ENCODE results near the gene CRYBG1. TPM values are rescaled to one million over a fixed set of nuclear protein-coding genes. Genes with fewer than 3 reads are reported as not detected.

Gene CRYBG1
- total RNA-seq, 1 donor from 2014 or later, result 10.2 TPM

DNA sequence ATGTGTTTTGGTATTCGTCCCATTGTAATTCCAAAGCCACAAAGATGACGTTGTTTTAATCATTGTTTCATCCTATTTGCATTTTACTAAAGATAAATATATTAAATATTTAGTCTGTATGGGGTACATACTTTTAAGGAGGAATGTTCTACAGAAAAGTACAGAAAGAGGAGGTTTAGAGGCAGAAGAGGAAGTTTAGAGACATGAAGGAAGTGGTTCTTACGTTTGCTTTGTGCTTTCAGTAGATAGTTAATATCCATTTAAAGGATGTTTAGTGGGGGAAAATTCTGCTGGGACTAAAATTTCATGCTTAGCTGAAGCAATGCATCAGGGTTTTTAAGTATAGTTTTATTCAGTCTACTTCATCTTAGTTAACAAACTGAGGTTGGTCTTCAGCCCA is 116.6 kb downstream of the CRYBG1 start:
- intact Hi-C loops (cut with micrococcal nuclease), result no loop called here
- no peak overlapping the region for H3K27ac Mint-ChIP-seq
- no peaks in the 10 kb centered on the region for H3K36me3 Mint-ChIP-seq (ENCODE audit: low read depth)
- no peaks in the 10 kb centered on the region for H3K4me1 Mint-ChIP-seq (ENCODE audit: low read depth)
- H3K27me3 Mint-ChIP-seq (ENCODE audit: insufficient read depth), result peaks cover 5% of the 10 kb centered on the region
- H3K9me3 Mint-ChIP-seq, result no peaks in the 10 kb centered on the region
- no peak for DNase-seq (ENCODE audit: low spot score)
- H3K4me3 Mint-ChIP-seq, result no peak overlapping the region

DNA sequence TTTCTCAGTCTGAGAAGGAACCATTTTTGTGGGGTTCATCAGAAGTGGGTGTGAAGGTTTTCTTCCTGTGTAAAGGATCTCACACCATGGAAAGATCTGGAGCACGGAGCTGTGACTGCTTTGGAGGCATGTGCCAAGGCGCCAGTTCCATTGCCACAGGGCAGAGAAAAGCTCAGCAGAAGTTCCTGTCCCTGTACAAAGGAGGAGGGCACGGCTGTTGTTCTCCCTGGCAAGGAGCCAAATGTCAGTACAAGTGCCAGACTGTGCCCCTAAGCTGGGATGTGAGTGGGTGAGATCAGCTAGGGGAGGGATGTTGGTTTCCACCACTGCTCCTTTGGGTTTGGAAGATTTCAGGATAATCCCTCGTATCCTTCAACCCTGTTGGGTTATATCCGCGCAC is 117.3 kb downstream of the CRYBG1 start:
- no peak overlapping the region for H3K4me3 Mint-ChIP-seq
- intact Hi-C loops (cut with micrococcal nuclease), result no loop called here
- H3K4me1 Mint-ChIP-seq (ENCODE audit: low read depth), result no peaks in the 10 kb centered on the region
- peaks cover 5% of the 10 kb centered on the region for H3K27me3 Mint-ChIP-seq (ENCODE audit: insufficient read depth)
- DNase-seq (ENCODE audit: low spot score), result no peak
- H3K9me3 Mint-ChIP-seq, result no peaks in the 10 kb centered on the region
- H3K36me3 Mint-ChIP-seq (ENCODE audit: low read depth), result no peaks in the 10 kb centered on the region
- no peak overlapping the region for H3K27ac Mint-ChIP-seq

DNA sequence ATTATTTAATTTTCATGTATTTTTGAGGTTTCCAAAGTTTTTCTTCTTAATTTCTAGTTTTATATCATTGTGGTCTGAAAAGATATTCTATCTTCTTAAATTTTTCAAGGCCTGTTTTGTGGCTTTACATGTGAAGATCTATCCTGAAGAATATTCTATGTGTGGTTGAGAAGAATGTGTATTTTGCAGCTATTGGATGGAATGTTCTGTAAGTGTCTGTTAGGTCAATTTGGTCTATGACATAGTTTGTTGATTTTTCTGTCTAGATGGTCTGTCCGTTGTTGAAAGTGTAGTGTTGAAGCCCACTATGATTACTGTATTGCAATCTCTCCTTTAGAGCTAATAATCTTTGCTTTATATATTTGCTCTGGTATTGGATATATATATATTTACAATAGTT is 125.7 kb downstream of the CRYBG1 start:
- no peak overlapping the region for H3K4me3 Mint-ChIP-seq
- H3K9me3 Mint-ChIP-seq, result no peaks in the 10 kb centered on the region
- peaks cover 9% of the 10 kb centered on the region for H3K27me3 Mint-ChIP-seq (ENCODE audit: insufficient read depth)
- H3K36me3 Mint-ChIP-seq (ENCODE audit: low read depth), result no peaks in the 10 kb centered on the region
- H3K4me1 Mint-ChIP-seq (ENCODE audit: low read depth), result no peaks in the 10 kb centered on the region
- no peak for DNase-seq (ENCODE audit: low spot score)
- intact Hi-C loops (cut with micrococcal nuclease), result no loop called here
- no peak overlapping the region for H3K27ac Mint-ChIP-seq

DNA sequence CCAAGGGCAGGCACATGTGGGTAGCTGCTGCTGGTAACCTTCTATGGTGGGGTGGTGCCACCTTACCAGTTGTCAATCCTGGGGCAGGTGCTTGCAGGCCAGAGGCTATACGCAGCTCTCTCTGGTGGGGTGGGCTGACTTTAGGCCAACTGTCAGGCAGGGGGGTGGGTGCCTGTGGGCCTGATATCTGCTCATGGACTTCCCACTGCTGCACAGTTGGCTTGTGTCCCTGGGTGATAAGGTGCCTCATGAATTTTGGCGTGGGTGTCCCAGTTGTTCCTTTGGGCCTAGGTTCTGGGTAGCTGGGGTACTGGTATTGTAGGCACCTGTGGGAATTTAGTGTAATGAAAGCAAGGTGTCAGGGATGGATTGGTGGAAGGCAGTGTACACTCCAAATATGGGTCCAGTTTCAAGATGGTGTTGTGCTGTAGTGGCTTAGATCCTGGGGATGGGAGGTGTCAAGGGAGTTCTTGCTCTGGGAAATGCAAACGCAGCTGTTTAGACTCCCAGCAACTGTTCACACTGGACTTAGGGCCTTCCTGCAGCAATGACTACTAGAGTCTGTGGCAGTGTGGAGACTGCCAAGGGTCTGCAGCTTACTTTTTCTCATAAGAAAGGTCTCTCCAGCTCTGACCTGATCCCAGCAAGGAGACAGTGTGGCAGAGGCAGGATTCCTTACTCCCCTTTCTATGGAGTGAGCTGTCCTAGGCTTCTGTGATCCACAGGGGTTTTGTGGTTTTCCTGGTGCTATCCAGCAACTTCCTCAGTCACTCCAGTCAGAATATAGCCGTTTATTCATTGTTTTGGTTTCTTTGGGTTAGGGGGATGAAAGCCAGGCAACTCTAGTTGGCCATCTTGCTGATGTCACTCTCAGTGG is 128.2 kb downstream of the CRYBG1 start:
- no peak overlapping the region for H3K27ac Mint-ChIP-seq
- H3K27me3 Mint-ChIP-seq (ENCODE audit: insufficient read depth), result peaks cover 9% of the 10 kb centered on the region
- intact Hi-C loops (cut with micrococcal nuclease), result no loop called here
- no peaks in the 10 kb centered on the region for H3K4me1 Mint-ChIP-seq (ENCODE audit: low read depth)
- no peaks in the 10 kb centered on the region for H3K9me3 Mint-ChIP-seq
- H3K4me3 Mint-ChIP-seq, result no peak overlapping the region
- no peak for DNase-seq (ENCODE audit: low spot score)
- no peaks in the 10 kb centered on the region for H3K36me3 Mint-ChIP-seq (ENCODE audit: low read depth)

DNA sequence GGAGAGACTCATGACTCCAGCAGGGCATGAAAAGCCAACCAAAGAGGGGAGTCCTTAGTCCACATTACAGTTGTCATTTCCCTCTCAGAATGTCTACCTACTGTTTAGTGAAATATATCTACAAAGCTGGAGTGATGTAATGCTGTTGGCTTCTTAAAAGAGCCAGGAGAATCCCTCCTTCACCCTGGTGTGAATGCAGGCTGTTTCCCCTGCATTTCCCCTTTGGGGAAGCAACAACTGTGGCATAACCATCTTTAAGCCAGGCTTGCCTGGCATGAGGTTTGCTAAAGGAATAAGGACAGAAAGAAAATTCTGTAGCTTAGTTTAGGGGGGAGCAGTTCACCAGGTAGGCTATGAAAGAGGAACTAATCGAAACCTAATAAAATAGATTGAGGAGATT is 129.5 kb downstream of the CRYBG1 start:
- H3K36me3 Mint-ChIP-seq (ENCODE audit: low read depth), result no peaks in the 10 kb centered on the region
- H3K4me3 Mint-ChIP-seq, result no peak overlapping the region
- H3K27ac Mint-ChIP-seq, result no peak overlapping the region
- no peaks in the 10 kb centered on the region for H3K9me3 Mint-ChIP-seq
- no peak for DNase-seq (ENCODE audit: low spot score)
- H3K4me1 Mint-ChIP-seq (ENCODE audit: low read depth), result no peaks in the 10 kb centered on the region
- intact Hi-C loops (cut with micrococcal nuclease), result no loop called here
- H3K27me3 Mint-ChIP-seq (ENCODE audit: insufficient read depth), result peaks cover 11% of the 10 kb centered on the region

DNA sequence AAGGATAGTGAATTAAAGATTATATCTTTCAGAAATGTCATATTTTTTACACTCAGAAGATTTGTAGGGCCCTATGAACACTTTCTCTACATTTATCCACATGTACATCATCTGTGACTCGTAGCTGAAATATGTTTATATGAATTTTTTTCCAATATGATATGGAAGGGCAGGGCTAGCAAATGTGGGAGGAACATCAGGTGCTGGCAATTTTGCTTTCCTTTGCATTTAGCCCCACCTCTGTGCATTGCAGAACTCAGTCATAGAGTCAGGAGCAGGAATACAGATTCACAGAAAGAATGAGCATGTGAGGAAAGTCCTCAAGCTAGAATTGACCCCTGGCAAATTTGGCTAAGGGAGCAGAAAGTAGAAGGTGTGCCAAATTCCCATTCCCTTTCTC is 129.9 kb downstream of the CRYBG1 start:
- Mint-ChIP-seq H3K4me1 (ENCODE audit: low read depth) (no peaks in the 10 kb centered on the region), H3K4me3 (no peak overlapping the region), H3K27me3 (ENCODE audit: insufficient read depth) (peaks cover 12% of the 10 kb centered on the region), H3K36me3 (ENCODE audit: low read depth) (no peaks in the 10 kb centered on the region), H3K9me3 (no peaks in the 10 kb centered on the region), H3K27ac (no peak overlapping the region)
- no peak for DNase-seq (ENCODE audit: low spot score)
- intact Hi-C loops (cut with micrococcal nuclease), result no loop called here

DNA sequence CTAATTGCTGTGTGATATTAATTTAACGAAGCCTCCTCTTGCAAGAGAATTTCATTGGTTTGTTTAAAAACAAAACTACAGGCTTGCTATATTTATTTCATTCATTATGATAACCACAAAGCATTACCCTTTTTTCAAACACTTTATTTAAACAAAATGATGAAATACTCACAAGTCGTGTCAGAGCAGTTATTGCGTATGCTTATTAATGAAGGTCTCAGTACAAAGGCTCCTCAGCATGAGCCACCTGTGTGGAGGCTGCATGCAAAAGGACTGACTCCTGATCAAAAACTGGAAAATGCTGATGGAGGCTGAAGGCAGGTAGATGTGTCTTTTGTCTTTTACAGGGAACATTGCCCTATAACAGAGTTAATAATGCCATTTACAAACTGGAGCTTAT is 130.5 kb downstream of the CRYBG1 start:
- Mint-ChIP-seq H3K4me3 (no peak overlapping the region), H3K9me3 (no peaks in the 10 kb centered on the region), H3K27me3 (ENCODE audit: insufficient read depth) (peaks cover 10% of the 10 kb centered on the region), H3K36me3 (ENCODE audit: low read depth) (no peaks in the 10 kb centered on the region), H3K27ac (no peak overlapping the region), H3K4me1 (ENCODE audit: low read depth) (no peaks in the 10 kb centered on the region)
- intact Hi-C loops (cut with micrococcal nuclease), result no loop called here
- no peak for DNase-seq (ENCODE audit: low spot score)

DNA sequence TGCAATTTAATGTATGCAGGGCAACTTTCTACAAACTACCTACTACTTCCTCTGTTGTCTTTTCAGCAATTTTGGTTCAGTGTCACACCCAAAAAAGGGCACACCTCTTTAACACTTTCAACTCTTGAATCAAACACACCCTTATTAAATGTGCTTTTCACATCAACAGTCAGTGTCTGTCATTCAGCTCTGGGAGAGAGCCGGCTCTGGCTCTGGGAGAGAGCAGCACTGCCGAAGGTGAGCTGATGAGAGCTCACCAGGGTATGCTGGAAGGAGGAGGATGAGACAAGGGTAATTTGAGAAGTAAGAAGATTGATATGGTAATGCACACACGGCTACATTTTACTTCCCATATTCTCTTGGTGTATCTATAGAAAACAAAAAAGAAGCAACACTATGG is 134.5 kb downstream of the CRYBG1 start:
- no peaks in the 10 kb centered on the region for H3K9me3 Mint-ChIP-seq
- no peaks in the 10 kb centered on the region for H3K4me1 Mint-ChIP-seq (ENCODE audit: low read depth)
- H3K27ac Mint-ChIP-seq, result no peak overlapping the region
- H3K4me3 Mint-ChIP-seq, result no peak overlapping the region
- H3K27me3 Mint-ChIP-seq (ENCODE audit: insufficient read depth), result peaks cover 11% of the 10 kb centered on the region
- no peak for DNase-seq (ENCODE audit: low spot score)
- H3K36me3 Mint-ChIP-seq (ENCODE audit: low read depth), result no peaks in the 10 kb centered on the region
- intact Hi-C loops (cut with micrococcal nuclease), result no loop called here

DNA sequence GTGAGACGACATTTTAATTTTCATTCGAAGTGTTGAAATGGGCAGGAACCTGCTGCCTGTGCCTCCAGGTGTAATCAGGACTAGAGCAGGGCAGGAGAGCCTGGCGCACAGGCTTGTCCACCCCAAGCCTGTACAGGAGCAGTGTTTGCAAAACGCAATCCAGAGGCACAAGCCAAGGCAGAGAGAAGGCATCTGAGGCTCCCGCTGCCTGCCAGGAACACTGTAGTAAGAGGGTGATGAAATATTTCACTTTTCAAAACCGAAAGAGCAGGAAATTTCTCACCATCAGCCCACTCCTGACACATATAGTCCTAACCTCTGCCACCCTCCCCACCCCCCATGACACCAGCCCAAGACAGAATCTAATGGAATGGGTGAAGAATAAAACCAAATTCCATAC is 136.3 kb downstream of the CRYBG1 start:
- Mint-ChIP-seq H3K9me3 (no peaks in the 10 kb centered on the region), H3K4me1 (ENCODE audit: low read depth) (no peaks in the 10 kb centered on the region), H3K27ac (no peak overlapping the region), H3K36me3 (ENCODE audit: low read depth) (no peaks in the 10 kb centered on the region), H3K27me3 (ENCODE audit: insufficient read depth) (peaks cover 15% of the 10 kb centered on the region), H3K4me3 (no peak overlapping the region)
- intact Hi-C loops (cut with micrococcal nuclease), result no loop called here
- DNase-seq (ENCODE audit: low spot score), result no peak

DNA sequence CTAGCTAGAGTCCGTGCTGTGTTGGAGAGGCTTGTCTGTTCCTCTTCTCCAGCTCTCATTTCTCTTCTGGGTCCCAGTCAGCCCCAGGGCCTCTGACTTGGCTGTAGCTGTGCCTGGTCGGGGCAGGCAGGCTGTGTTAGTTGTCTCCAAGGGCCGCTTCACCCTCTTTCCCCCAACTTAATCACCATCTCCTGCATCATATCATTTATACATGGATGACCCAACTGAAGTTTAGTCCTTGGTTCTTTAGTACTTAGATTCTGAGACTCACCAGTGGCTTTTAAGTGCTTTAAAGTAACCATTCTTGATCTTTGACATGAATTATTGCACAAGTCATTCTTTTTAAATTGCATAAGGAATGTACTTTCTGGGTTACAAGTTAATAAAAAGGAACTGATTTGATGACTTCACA is 141.4 kb downstream of the CRYBG1 start:
- no peak for DNase-seq (ENCODE audit: low spot score)
- Mint-ChIP-seq H3K4me1 (ENCODE audit: low read depth) (no peaks in the 10 kb centered on the region), H3K9me3 (no peaks in the 10 kb centered on the region), H3K27me3 (ENCODE audit: insufficient read depth) (peaks cover 15% of the 10 kb centered on the region), H3K4me3 (no peak overlapping the region), H3K27ac (no peak overlapping the region), H3K36me3 (ENCODE audit: low read depth) (no peaks in the 10 kb centered on the region)
- intact Hi-C loops (cut with micrococcal nuclease), result no loop called here

DNA sequence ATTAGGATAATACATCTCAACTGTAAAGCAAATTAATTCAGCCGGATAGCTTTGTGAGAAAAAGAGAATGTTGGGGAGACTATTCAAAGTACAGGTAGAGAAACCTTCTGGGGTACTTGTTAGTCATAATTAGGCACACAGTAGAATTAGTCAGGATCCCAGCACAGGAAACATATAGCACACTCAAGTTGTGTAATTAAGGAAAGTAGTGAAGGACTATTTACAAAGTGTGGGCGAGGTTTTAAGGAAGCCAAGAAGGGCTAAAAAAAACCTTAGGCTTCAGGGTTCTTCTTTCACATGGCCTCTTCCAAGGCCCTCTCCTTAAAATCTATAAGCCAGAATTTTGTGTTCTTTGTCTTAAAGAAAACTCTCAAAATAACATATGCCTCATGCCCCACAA is 142.0 kb downstream of the CRYBG1 start:
- Mint-ChIP-seq H3K27ac (no peak overlapping the region), H3K36me3 (ENCODE audit: low read depth) (no peaks in the 10 kb centered on the region), H3K9me3 (no peaks in the 10 kb centered on the region), H3K4me1 (ENCODE audit: low read depth) (no peaks in the 10 kb centered on the region), H3K27me3 (ENCODE audit: insufficient read depth) (peaks cover 19% of the 10 kb centered on the region), H3K4me3 (no peak overlapping the region)
- no peak for DNase-seq (ENCODE audit: low spot score)
- intact Hi-C loops (cut with micrococcal nuclease), result no loop called here

DNA sequence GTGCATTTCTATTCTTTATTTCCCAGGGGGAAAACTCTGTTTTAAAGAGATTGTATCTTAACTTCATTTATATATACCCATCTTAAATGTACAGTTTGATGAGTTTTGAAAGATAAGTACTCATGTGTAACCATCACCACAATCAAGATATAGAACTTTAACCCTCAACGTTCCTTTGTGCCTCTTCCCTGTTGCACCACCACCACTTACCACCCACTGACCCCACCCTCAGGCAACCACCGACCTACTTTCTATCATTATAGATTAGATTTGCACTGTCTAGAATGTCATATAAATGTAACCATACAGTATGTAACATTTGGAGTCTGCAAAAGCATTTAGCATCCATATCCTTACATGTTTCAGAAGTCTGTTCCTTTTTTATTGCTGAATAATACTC is 147.8 kb downstream of the CRYBG1 start:
- DNase-seq (ENCODE audit: low spot score), result no peak
- no peak overlapping the region for H3K4me3 Mint-ChIP-seq
- H3K4me1 Mint-ChIP-seq (ENCODE audit: low read depth), result peaks cover 25% of the 10 kb centered on the region
- no peaks in the 10 kb centered on the region for H3K9me3 Mint-ChIP-seq
- no peak overlapping the region for H3K27ac Mint-ChIP-seq
- H3K27me3 Mint-ChIP-seq (ENCODE audit: insufficient read depth), result peaks cover 33% of the 10 kb centered on the region
- H3K36me3 Mint-ChIP-seq (ENCODE audit: low read depth), result peaks cover 5% of the 10 kb centered on the region
- intact Hi-C loops (cut with micrococcal nuclease), result no loop called here

DNA sequence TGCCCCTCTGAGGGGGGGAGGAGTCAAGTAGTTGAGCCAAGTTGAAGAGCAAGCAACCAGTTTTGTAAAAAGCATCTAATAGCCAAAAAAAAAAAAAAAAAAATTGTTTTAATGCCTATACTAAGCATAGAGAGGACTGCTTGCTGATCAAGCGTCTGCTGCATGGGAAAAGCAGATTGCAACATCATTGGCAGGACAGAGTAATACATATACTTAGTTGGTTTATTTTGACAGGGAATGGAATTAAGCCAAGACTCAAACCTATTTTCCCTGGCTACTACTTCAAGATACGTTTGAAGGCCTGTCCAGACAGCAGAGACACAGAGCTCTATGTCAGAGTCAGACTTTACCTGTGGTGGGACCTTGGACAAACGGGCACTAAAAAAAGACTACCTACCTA is 148.3 kb downstream of the CRYBG1 start:
- no peak for DNase-seq (ENCODE audit: low spot score)
- Mint-ChIP-seq H3K4me1 (ENCODE audit: low read depth) (peaks cover 31% of the 10 kb centered on the region), H3K27ac (no peak overlapping the region), H3K9me3 (no peaks in the 10 kb centered on the region), H3K4me3 (no peak overlapping the region), H3K36me3 (ENCODE audit: low read depth) (peaks cover 5% of the 10 kb centered on the region), H3K27me3 (ENCODE audit: insufficient read depth) (peaks cover 33% of the 10 kb centered on the region)
- intact Hi-C loops (cut with micrococcal nuclease), result no loop called here
